ENCODE measurements around the gene TCEA3.

Gene TCEA3

GRCh38 chr1:23450894-23451293, 26.3 kb upstream of the TCEA3 start:
- DNase-seq (ENCODE audit: insufficient read length, low spot score) (no peak), FAIRE-seq (no peak)
- TF ChIP-seq POLR2AphosphoS5 (IDR thresholded peaks at IDR 0.05; ENCODE audit: low read depth, low read length) (no peak), TAF1 (IDR thresholded peaks at IDR 0.05; ENCODE audit: low read depth, low read length) (no peak), SPI1 (IDR thresholded peaks at IDR 0.05; ENCODE audit: low read depth, low read length) (no peak), POLR2A (IDR thresholded peaks at IDR 0.05; ENCODE audit: low read depth, low read length) (no peak), PAX5 (IDR thresholded peaks at IDR 0.05; ENCODE audit: insufficient read depth, low read length, severe bottlenecking) (no peak), POU2F2 (IDR thresholded peaks at IDR 0.05; ENCODE audit: low read depth, low read length) (no peak)

- TF ChIP-seq POLR2A (IDR thresholded peaks at IDR 0.05; ENCODE audit: low read depth, low read length) (no peak), TAF1 (IDR thresholded peaks at IDR 0.05; ENCODE audit: low read depth, low read length) (no peak), PAX5 (IDR thresholded peaks at IDR 0.05; ENCODE audit: insufficient read depth, low read length, severe bottlenecking) (no peak), SPI1 (IDR thresholded peaks at IDR 0.05; ENCODE audit: low read depth, low read length) (no peak), POLR2AphosphoS5 (IDR thresholded peaks at IDR 0.05; ENCODE audit: low read depth, low read length) (no peak), POU2F2 (IDR thresholded peaks at IDR 0.05; ENCODE audit: low read depth, low read length) (no peak)
- FAIRE-seq: no peak
- DNase-seq (ENCODE audit: insufficient read length, low spot score): no peak
Measured at GRCh38 chr1:23449958-23450357, 25.4 kb upstream of the TCEA3 start.

GRCh38 chr1:23449306-23449705, 24.8 kb upstream of the TCEA3 start:
- no peak for TF ChIP-seq POU2F2 (IDR thresholded peaks at IDR 0.05; ENCODE audit: low read depth, low read length)
- TF ChIP-seq SPI1 (IDR thresholded peaks at IDR 0.05; ENCODE audit: low read depth, low read length): no peak
- no peak for TF ChIP-seq POLR2AphosphoS5 (IDR thresholded peaks at IDR 0.05; ENCODE audit: low read depth, low read length)
- no peak for TF ChIP-seq PAX5 (IDR thresholded peaks at IDR 0.05; ENCODE audit: insufficient read depth, low read length, severe bottlenecking)
- TF ChIP-seq TAF1 (IDR thresholded peaks at IDR 0.05; ENCODE audit: low read depth, low read length): no peak
- TF ChIP-seq POLR2A (IDR thresholded peaks at IDR 0.05; ENCODE audit: low read depth, low read length): no peak
- no peak for FAIRE-seq
- no peak for DNase-seq (ENCODE audit: insufficient read length, low spot score)

GRCh38 chr1:23448846-23449245, 24.3 kb upstream of the TCEA3 start:
- no peak for FAIRE-seq

GRCh38 chr1:23446661-23447310, 22.2 kb upstream of the TCEA3 start:
- DNase-seq (ENCODE audit: insufficient read length, low spot score) (no peak), FAIRE-seq (no peak)
- TF ChIP-seq TAF1 (IDR thresholded peaks at IDR 0.05; ENCODE audit: low read depth, low read length) (no peak), POU2F2 (IDR thresholded peaks at IDR 0.05; ENCODE audit: low read depth, low read length) (no peak), SPI1 (IDR thresholded peaks at IDR 0.05; ENCODE audit: low read depth, low read length) (no peak), POLR2A (IDR thresholded peaks at IDR 0.05; ENCODE audit: low read depth, low read length) (no peak), PAX5 (IDR thresholded peaks at IDR 0.05; ENCODE audit: insufficient read depth, low read length, severe bottlenecking) (no peak), POLR2AphosphoS5 (IDR thresholded peaks at IDR 0.05; ENCODE audit: low read depth, low read length) (no peak)

More at GRCh38 chr1:23448846-23449245, 24.3 kb upstream of the TCEA3 start:
- TF ChIP-seq TAF1 (IDR thresholded peaks at IDR 0.05; ENCODE audit: low read depth, low read length): no peak
- TF ChIP-seq POU2F2 (IDR thresholded peaks at IDR 0.05; ENCODE audit: low read depth, low read length): no peak
- no peak for TF ChIP-seq PAX5 (IDR thresholded peaks at IDR 0.05; ENCODE audit: insufficient read depth, low read length, severe bottlenecking)
- TF ChIP-seq POLR2A (IDR thresholded peaks at IDR 0.05; ENCODE audit: low read depth, low read length): no peak
- TF ChIP-seq SPI1 (IDR thresholded peaks at IDR 0.05; ENCODE audit: low read depth, low read length): no peak
- TF ChIP-seq POLR2AphosphoS5 (IDR thresholded peaks at IDR 0.05; ENCODE audit: low read depth, low read length): no peak
- DNase-seq (ENCODE audit: insufficient read length, low spot score): no peak

GRCh38 chr1:23444596-23445390, 20.2 kb upstream of the TCEA3 start:
- no peak for DNase-seq (ENCODE audit: insufficient read length, low spot score)

GRCh38 chr1:23444104-23444533, 19.6 kb upstream of the TCEA3 start:
- TF ChIP-seq POLR2AphosphoS5 (IDR thresholded peaks at IDR 0.05; ENCODE audit: low read depth, low read length) (no peak), PAX5 (IDR thresholded peaks at IDR 0.05; ENCODE audit: insufficient read depth, low read length, severe bottlenecking) (no peak), SPI1 (IDR thresholded peaks at IDR 0.05; ENCODE audit: low read depth, low read length) (no peak), TAF1 (IDR thresholded peaks at IDR 0.05; ENCODE audit: low read depth, low read length) (no peak), POU2F2 (IDR thresholded peaks at IDR 0.05; ENCODE audit: low read depth, low read length) (no peak), POLR2A (IDR thresholded peaks at IDR 0.05; ENCODE audit: low read depth, low read length) (no peak)
- no peak for FAIRE-seq
- DNase-seq (ENCODE audit: insufficient read length, low spot score): no peak

More at GRCh38 chr1:23444596-23445390, 20.2 kb upstream of the TCEA3 start:
- TF ChIP-seq PAX5 (IDR thresholded peaks at IDR 0.05; ENCODE audit: insufficient read depth, low read length, severe bottlenecking): no peak
- FAIRE-seq: no peak

- no peak for DNase-seq (ENCODE audit: insufficient read length, low spot score)
- FAIRE-seq: no peak
- no peak for TF ChIP-seq POLR2AphosphoS5 (IDR thresholded peaks at IDR 0.05; ENCODE audit: low read depth, low read length)
- TF ChIP-seq POU2F2 (IDR thresholded peaks at IDR 0.05; ENCODE audit: low read depth, low read length): no peak
- no peak for TF ChIP-seq POLR2A (IDR thresholded peaks at IDR 0.05; ENCODE audit: low read depth, low read length)
- TF ChIP-seq SPI1 (IDR thresholded peaks at IDR 0.05; ENCODE audit: low read depth, low read length): no peak
- no peak for TF ChIP-seq TAF1 (IDR thresholded peaks at IDR 0.05; ENCODE audit: low read depth, low read length)
- TF ChIP-seq PAX5 (IDR thresholded peaks at IDR 0.05; ENCODE audit: insufficient read depth, low read length, severe bottlenecking): no peak
Measured at GRCh38 chr1:23442751-23443150, 18.2 kb upstream of the TCEA3 start.

- TF ChIP-seq SPI1 (IDR thresholded peaks at IDR 0.05; ENCODE audit: low read depth, low read length) (no peak), POU2F2 (IDR thresholded peaks at IDR 0.05; ENCODE audit: low read depth, low read length) (no peak), POLR2A (IDR thresholded peaks at IDR 0.05; ENCODE audit: low read depth, low read length) (no peak), POLR2AphosphoS5 (IDR thresholded peaks at IDR 0.05; ENCODE audit: low read depth, low read length) (no peak), TAF1 (IDR thresholded peaks at IDR 0.05; ENCODE audit: low read depth, low read length) (no peak), PAX5 (IDR thresholded peaks at IDR 0.05; ENCODE audit: insufficient read depth, low read length, severe bottlenecking) (no peak)
- FAIRE-seq (no peak), DNase-seq (ENCODE audit: insufficient read length, low spot score) (no peak)
Measured at GRCh38 chr1:23441446-23442148, 17.0 kb upstream of the TCEA3 start.

Data from GM12891 (cell line).